PC-3 (cell line): ENCODE results near the gene SLC25A34.

Source experiments
- CTCF ChIP-seq: fragments of 300-600 bp; sonication (generic); conservative IDR thresholded peaks from 2 replicates; pipeline ENCODE4 v1.5.1; 2017; ENCODE audit warnings: antibody characterized with exemption, low read depth, mild to moderate bottlenecking, low read length
- EZH2 ChIP-seq: fragments of 300-600 bp; sonication (generic); IDR thresholded peaks from one replicate; pipeline ENCODE4 v1.6.1; 2017; ENCODE audit warnings: antibody characterized with exemption, mild to moderate bottlenecking, low read length; ENCODE audit not compliant: unreplicated experiment
- EZH2phosphoT487 ChIP-seq: fragments of 300-600 bp; sonication (generic); IDR thresholded peaks from 2 replicates; pipeline ENCODE4 v1.6.1; 2018; ENCODE audit warnings: mild to moderate bottlenecking, antibody characterized with exemption, low read length, borderline replicate concordance

DNA sequence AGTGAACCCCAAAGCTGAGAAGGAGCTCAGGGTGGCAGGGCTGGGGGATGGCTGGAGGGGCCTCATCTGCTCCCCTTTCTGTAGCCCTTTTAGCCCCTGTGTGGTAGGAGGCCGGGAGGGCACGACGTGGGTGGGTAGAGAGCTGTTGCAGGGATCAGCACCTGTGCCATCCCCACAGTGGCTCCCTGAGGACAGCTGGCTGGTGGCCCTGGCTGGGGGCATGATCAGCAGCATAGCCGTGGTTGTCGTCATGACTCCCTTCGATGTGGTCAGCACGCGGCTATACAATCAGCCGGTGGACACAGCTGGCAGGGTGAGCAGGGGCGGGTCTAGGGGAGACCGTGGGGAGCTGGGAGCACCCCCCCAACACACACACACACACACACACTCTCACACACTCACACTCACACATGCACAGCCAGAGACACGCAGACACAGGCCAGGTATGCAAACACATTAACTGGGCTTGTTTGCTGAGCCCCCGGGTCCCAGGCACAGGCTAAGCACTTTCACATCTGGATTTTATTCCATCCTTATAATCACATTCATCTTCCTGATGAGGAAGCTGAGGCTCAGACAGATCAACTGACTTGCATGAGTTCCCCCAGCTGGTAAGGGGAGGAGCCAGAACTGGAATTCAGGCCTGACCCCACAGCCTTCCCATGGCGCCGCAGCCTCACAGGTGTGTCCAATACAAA, 2.5 kb downstream of the SLC25A34 start:
- TF ChIP-seq EZH2: no peak
- TF ChIP-seq CTCF: no peak
- TF ChIP-seq EZH2phosphoT487: no peak
